GM19043 (cell line): ENCODE measurements around the gene DAB2IP.

Experiments
- ATAC-seq: cut with Tn5 transposase; IDR thresholded peaks from one replicate; pipeline ENCODE4 v1.9.1; 2021; ENCODE audit warnings: low read depth; ENCODE audit not compliant: unreplicated experiment

The DAB2IP gene

DNA sequence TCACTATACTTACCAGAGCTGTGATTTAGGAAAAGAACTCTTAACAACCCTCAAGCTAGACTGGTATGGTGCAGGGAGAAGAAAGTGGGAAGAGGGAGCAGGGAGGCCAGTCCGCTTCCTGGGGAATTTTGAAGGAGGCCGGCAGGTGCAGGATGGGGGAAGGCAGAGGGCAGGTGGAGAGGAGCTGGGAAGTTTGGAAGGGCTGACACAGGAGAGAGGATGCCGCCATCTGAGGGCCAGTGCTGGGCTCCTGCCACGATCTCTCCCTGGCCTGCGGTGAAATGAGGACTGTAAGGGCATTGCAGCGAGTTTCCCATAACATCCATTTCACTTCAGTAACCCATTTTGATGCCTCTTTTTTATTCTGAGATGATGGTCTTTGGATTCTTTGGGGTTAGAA, 8.9 kb downstream of the DAB2IP start:
- ATAC-seq: no peak

DNA sequence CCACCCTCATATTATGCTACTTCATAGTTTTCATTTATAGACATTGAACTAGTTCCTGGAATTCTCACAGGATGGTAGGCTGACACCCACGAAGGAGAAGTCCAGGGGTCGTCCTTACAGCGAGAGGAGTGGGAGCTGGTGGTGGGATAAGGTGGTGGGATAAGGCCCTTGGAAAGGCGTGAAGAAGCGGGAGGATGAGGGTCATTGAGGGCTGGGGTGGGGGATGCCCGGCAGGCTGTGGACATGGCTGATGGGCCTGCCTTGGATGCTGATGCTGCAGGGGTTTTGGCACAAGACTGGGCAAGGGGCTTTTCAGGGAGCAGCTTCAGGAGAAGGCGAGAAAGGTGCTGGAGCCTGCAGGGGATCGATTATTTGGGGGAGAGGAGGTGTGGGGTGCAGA, 9.4 kb downstream of the DAB2IP start:
- ATAC-seq: no peak

DNA sequence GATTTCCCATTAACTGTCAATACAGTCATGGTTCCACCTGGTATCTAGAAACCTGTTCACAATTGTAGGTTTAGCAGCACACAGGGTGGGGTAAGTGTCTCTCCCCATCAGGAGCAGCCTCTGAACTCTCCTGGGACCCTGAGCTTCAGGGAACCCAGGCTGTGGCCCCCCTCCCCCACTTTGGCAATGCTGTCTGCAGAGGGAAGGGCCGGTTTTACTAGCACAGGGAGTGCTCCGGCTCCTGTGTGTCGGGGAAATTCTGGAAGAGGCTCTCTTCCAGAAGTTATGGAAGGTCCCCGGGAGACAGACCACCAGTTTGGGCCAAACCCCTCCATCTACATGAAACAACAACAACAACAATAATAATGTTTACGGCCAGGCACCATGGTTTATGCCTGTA, 9.9 kb downstream of the DAB2IP start:
- no peak for ATAC-seq

DNA sequence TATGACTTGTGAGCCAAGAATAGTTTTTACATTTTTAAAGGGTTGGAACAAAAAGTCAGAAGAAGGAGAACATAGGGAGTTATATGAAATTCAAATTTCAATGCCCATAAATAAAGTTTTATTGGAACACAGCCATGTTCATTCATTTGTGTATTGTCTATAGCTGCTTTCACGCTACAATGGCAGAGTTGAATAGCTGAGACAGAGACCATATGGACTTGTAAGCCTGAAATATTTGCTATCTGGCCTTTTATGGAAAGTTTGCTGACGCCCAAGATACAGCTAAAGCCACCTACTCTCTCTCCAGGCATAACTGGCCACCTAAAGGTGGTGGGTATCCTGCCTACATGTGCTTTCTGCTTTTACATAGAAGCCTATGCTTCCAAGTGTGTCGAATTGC, 10.9 kb downstream of the DAB2IP start:
- ATAC-seq: no peak

DNA sequence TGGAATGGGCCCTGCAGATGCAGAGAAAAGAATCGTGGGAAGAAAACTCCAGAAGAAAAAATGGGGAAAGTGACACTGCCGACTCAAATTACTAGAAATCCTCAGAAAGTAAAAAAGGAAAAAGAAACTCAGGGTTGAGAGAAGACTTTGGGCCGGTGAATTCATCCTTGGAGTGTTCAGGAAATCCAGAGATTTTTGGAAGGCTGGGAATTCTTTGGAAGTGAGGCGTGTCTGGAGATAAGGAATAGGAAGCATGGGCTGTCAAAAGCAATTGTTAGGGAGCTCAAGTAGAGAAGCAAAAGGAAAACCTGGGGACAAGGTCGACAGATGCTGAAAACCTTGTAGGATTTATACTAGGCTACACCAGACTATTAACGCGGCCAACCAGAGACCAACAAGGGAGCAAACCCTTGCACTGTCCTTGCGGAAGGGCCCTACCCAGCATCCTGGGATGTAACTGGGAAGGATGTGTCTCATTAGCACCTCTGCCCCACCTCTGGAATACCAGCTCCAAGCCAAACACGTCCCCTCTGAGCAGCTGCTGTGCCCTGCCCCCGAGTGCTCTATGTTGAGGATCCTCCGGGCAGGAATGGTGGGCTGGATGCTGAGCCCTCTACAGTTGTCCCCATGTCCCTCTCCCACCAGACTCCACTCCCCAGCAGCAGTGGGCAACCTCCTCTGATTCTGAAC, 11.6 kb downstream of the DAB2IP start:
- ATAC-seq: no peak

DNA sequence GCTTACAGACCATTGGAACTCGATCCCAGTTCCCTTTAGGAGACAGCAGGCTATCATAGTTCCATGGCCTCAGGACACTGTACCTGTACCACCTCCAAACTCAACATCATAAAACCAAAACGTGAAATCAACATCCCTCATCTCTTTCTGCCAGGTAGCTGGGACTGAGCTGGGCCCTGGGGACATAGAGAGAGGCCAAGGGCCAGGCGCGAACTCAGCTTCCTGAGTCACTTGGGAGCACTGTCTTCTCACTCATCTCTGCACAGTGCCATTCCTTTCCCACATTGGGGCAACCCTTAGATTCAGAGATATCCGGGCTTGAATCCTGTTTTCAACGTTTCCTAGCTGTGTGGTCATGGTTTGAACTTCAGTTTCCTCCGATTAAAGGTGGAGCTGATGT, 12.2 kb downstream of the DAB2IP start:
- no peak for ATAC-seq

DNA sequence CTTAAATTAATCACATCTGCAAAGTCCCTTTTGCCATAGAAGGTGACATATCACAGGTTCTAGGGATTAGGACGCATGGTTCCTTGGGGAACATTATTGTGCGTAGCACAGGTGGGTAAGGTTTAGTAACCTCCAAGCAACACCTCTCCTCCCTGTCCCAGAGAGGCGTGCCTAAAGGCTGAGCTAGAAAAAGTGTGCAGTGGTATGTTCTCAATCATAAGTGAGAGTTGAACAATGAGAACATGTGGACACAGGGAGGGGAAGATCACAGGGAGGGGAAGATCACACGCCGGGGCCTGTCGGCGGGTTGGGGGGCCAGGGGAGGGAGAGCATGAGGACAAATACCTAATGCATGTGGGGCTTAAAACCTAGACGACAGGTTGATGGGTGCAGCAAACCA, 14.9 kb downstream of the DAB2IP start:
- no peak for ATAC-seq

DNA sequence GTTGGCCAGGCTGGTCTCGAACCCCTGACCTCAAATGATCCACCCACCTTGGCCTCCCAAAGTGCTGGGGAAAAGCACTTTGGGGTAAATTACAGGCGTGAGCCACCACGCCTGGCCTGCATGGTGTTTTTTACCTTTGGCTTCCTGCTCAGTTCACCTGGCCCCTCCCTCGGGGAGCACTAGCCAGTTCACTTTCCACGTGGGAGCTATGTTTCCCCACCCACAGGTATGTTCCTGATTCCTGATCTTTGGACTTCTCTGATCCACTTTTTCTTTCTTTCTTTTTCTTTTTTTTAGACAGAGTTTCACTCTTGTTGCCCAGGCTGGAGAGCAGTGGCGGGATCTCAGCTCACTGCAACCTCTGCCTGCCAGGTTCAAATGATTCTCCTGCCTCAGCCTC, 15.8 kb downstream of the DAB2IP start:
- no peak for ATAC-seq

DNA sequence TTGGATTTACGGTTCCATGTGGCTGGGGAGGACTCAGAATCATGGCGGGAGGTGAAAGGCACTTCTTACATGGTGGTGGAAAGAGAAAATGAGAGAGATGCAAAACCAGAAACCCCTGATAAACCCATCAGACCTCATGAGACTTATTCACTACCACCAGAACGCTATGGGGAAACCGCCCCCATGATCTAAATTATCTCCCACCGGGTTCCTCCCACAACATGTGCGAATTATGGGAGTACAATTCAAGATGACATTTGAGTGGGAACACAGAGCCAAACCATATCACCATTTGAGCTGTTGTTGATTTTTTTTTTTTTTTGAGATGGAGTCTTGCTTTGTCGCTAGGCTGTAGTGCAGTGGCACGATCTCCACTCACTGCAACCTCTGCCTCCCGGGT, 16.5 kb downstream of the DAB2IP start:
- no peak for ATAC-seq

DNA sequence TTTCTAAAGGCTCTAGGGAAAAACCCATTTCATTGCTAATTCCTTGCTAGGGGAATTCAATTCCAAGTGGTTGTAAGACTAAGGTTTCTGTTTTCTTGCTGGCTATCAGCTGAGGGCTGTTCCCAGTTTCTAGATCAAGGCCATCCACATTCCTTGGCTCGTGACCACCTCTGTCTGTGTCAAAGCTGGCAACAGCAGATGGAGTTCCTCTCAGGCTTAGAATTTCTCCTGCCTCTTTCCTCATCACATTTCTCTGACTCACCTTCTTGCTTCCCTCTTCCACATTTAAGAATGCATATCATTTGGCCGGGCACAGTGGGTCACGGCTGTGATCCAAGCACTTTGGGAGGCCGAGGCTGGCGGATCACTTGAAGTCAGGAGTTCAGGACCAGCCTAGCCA, 19.0 kb downstream of the DAB2IP start:
- ATAC-seq: no peak

DNA sequence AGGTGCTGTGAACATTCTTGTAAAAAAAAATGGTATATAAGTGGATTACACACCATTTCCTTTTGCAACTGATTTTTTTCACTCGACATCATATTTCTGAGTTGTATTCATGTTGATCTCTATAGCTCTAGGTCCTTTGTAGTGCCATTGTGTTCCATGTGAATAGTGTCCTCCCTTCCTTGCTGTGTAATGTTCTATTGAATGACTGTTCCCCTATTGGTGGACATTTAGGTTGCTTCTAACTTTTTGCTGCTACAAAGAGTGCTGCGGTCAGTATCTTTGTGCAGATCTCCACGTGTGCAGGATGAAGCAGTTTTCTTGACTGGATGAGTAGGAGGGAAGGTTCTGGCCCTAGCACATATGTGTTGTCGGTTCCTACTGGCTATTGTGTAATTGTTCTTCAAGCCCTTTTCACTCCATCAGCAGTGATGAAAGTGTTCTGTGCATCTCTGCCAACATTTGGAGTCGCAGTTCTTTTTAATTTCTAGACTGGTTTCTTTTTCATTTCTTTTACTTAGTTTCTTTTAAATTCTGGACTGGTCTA, 20.2 kb downstream of the DAB2IP start:
- ATAC-seq: no peak

DNA sequence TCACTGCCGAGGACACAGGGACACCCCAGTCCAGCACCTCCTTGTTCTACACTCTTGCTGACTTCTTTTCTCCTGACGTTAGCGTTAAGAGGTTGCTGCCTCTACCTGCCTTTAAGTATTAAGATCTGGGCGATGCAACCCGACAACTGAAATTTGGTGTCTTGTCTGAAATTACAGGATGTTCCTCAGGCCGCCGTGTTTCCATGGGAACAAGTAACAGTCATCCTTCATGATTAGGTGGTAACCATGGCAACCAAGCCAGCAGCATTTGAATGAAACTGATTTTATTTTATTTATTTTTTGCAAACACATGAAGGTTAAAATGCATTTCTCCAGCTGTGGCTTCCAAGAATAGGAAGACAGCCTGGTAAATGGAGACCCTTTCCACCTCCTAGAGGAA, 20.8 kb downstream of the DAB2IP start:
- ATAC-seq: no peak

DNA sequence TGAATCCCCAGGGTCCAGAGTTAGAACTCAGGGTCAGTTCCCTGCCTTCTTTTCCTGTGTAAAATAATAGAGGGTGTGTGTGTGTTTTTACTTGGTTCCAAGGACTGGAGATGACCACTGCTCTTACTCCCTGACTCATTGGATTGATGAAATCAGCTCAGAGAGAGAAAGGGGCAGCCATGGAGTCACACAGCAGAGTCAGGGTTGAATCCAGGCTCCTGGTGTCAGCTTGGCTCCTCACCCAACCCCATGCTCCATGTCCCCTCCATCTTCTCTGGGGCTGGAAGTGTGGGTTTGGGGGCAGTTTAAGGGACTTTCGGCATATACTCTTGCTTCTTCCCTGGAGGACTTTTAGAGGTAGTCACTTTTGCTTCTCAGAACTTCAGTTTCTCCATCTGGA, 21.6 kb downstream of the DAB2IP start:
- no peak for ATAC-seq

DNA sequence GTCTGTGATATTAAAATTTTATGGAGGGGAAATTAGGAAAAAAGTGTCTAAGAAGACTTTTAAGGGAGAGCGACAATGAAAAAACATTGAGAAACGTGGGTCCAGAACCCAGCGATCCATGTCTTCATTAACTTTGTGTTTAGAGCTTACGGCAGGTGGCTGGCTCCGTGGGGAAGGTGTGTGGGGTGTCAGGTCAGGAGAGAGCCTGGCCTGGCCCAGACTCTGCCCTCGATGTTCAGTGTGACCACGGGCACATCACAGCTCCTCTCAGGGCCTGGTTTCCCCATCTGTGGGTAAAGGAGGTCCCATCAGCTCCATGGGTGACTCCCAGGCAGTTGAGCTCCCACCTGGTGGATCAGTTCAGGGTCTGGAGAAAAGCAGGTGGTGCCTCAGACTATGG, 22.1 kb downstream of the DAB2IP start:
- no peak for ATAC-seq

DNA sequence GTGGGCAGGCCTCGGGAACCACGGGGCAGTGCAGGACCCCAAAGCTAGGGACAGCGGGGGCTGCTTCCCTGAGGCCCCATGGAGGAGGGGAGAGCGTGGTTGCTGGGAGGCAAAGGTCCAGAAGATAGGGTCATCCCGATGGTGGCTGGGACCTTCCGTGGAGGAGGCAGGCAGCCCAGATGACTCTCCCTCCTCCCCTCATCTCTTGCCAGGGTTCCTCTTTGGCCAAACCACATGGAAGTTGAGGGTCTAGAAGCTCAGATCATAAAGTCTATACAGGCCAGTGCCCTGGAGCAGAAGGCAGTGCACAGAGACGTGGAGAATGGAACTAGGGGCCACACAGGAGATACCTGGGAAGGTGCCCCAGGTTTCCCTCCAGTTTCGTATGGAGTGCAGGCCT, 22.6 kb downstream of the DAB2IP start:
- no peak for ATAC-seq

DNA sequence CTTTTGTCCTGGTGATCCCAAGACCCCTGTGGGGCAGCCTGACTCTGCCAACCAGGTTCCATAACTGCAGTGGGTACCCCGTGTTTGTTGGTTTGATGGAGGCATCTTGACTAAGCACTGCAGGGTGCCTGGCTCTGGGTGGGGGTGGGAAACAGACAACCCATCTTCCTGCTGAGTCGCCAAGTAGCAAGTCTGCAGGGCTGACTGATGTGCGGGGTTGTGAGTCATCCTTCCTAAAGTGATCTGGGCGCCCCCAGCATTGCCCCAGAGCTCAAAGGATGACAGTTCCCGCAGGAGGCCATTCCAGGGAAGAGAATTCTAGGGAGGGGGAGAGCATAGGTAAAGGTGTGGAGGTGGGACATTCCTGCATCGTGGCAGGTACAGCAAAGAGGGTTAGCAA, 23.5 kb downstream of the DAB2IP start:
- ATAC-seq: no peak

DNA sequence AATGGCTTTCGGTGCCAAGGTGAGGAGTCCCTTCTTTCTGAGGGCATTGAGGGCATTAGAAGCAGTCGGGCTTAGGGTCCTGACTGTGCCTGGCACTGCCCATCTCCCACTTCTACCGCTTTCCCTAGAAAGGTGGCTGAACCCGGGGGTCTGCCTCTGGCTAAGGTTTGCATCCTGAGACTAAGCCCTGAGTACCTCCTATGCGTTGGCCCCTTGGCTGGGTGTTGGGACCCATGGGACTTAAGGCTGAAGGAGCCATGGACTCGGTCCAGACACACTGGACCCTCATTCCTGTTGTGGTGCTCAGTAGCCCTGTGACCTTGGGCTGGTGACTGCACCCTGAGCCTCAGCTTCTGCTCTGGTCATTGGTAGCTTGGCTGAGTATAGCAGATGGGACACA, 23.9 kb downstream of the DAB2IP start:
- no peak for ATAC-seq

DNA sequence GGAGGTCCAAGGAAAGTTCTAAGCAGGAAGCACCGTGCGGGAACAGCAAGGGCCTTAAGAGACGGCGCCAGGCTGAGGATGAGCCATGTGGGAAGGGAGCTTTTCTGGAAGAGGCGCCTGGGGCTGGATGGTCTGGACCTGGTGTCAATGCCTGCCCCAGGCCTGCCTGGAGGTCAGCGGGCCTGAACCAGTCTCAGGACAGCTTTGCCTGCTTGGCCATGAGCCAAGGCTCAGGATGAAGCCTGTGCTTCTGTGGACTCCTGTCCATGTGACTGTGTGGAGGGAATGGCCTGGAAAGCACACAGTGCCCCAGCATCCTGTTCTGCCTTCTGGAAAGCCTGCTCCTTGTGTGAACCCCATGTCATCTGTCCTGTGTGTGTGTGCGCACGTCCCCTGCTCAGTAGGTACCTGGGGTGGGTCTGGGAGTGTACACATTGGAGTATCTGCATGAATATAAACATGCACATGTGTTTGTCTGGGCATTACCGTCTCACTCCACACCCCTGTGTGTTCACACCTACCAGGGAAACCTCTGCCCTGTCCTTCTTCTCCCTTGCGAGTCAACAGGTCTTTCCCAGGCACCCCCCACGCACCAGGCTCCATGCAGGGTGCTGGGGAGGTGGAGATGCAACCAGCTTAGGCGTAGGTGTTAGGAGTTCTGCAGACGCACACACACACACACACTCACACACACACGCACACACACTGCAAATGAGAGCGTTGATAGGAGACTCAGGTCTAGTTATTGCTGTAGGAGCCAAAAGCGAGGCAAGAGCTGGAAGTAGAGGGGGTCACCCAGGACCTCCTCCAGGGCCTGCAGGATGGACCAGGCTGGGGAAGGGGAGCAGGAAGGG, 24.8 kb downstream of the DAB2IP start:
- ATAC-seq: no peak

DNA sequence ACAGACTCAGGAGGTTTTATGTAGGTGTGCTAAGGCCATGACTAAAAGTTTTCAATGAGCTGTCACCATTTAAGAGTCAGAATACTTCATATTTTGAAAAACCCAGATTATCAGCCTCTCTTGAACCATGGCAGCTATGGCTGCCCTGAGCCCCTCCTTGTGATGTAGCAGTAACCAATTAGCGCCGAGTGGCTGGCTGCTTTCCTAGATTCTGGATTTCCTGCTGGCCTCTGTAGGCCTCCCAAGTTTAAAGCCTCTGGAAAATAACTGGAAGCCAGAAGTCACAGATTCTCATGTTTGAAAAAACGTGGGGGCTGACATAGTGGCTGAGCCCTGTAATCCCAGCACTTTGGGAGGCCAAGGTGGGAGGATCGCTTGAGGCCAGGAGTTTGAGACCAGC, 25.5 kb downstream of the DAB2IP start:
- ATAC-seq: no peak

DNA sequence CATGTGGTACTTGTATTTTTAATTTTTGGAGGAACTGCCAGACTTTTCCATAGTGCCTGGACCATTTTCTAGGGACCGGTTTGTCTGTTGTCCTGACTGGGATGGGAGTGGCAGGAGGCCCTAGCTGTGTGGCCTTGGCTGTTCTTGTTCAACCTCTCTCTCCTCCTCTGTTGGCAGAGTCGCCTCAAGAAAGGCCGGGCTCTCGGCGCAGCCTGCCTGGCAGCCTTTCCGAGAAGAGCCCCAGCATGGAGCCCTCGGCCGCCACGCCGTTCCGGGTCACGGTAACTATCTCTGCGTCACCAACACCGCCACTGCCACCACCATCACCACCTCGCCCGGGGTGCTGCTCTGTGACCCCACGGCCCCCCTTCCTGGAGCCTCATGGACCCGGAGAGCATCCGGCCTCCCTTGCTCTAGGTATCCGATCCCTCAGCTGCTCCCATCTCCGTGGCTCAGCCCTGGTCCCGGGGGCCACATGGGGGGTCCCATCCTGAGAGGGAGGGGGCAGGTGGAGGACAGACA, 27.1 kb downstream of the DAB2IP start:
- no peak for ATAC-seq

DNA sequence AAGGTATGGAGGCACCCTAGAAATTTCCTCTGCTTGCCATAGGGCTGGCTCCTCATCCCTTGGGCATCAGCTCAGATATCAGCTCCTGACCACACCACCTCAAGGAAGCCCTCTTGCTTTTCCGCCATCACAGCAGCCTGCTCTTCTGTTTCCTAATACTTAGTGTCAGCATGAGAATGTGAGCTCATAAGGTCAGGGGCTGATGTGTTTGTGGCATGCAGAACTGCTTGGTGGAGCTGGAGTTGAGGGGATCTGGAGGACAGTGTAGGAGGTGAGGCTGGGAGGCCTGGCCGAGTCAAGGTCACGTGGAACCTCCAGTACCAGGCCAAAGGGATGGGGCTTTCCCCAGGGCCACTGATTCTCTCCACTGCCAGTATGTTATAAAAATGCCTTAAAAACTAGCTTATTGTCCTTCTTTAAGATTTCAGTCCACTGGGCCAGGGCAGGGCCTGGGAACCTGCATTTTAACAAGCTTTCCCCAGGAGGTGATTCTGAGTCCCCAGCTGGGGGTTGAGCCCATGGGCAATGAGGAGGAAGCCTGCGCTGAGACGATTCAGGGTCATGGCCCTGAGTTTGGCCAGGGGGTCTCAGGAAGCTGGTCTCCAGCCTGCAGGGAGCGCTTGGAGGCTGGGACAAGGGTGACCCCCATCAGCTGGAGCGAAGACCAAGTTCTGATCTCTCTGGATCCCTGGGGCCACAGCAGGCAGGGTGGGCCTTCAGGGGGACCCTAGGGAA, 28.6 kb downstream of the DAB2IP start:
- ATAC-seq: no peak
